ENCODE measurements around the gene TMEM144.

TMEM144 gene

GRCh38 chr4:158297866-158298265 is 87.6 kb downstream of the TMEM144 start:
- DNase-seq (ENCODE audit: low read depth): no peak

GRCh38 chr4:158299459-158300007 is 89.2 kb downstream of the TMEM144 start:
- no peak for DNase-seq (ENCODE audit: low read depth)

GRCh38 chr4:158300012-158300411 is 89.7 kb downstream of the TMEM144 start:
- DNase-seq (ENCODE audit: low read depth): no peak

- no peak for DNase-seq (ENCODE audit: low read depth)
Measured at GRCh38 chr4:158302076-158302866, 92.0 kb downstream of the TMEM144 start.

- no peak for DNase-seq (ENCODE audit: low read depth)
Measured at GRCh38 chr4:158304694-158305093, 94.4 kb downstream of the TMEM144 start.
